Measurements from ENCODE around the gene YIPF2.
A peak's percentile ranks its signal among the peaks of the same experiment; 100 is the strongest.
"Not testable (repeated sequence)": the region's sequence is repeated elsewhere in the genome, so short reads cannot be mapped to it uniquely, and the experiment has no call there.

YIPF2 gene

GRCh38 chr19:10952809-10953208 is 24.4 kb upstream of the YIPF2 start:
- H3K27ac ChIP-seq: peak overlapping the region; percentile 74
- no peak for TF ChIP-seq CTCF (IDR thresholded peaks at IDR 0.05)
- TF ChIP-seq ZFX (IDR thresholded peaks at IDR 0.05; ENCODE audit: borderline replicate concordance): no peak

- no peak for TF ChIP-seq CTCF (IDR thresholded peaks at IDR 0.05)
- no peak for TF ChIP-seq ZFX (IDR thresholded peaks at IDR 0.05; ENCODE audit: borderline replicate concordance)
- no peak overlapping the region for H3K27ac ChIP-seq
Measured at GRCh38 chr19:10946958-10947657, 18.7 kb upstream of the YIPF2 start.

GRCh38 chr19:10945264-10945663 is 16.8 kb upstream of the YIPF2 start:
- H3K27ac ChIP-seq: no peak overlapping the region
- TF ChIP-seq CTCF (IDR thresholded peaks at IDR 0.05) (no peak), ZFX (IDR thresholded peaks at IDR 0.05; ENCODE audit: borderline replicate concordance) (no peak)

- not testable (repeated sequence) for H3K27ac ChIP-seq
Measured at GRCh38 chr19:10943412-10943811, 15.0 kb upstream of the YIPF2 start.

GRCh38 chr19:10941649-10942048 is 13.2 kb upstream of the YIPF2 start:
- peak overlapping the region; percentile 94 for H3K27ac ChIP-seq

GRCh38 chr19:10936661-10937084 is 8.2 kb upstream of the YIPF2 start:
- H3K27ac ChIP-seq: peak overlapping the region; percentile 38; the same call in 1 of the 2 replicates
- no peak for TF ChIP-seq ZFX (IDR thresholded peaks at IDR 0.05; ENCODE audit: borderline replicate concordance)
- peak; percentile 84 for TF ChIP-seq CTCF (IDR thresholded peaks at IDR 0.05)

- TF ChIP-seq ZFX (IDR thresholded peaks at IDR 0.05; ENCODE audit: borderline replicate concordance): no peak
- no peak for TF ChIP-seq CTCF (IDR thresholded peaks at IDR 0.05)
- no peak overlapping the region for H3K27ac ChIP-seq
Measured at GRCh38 chr19:10935371-10936059, 7.1 kb upstream of the YIPF2 start.

GRCh38 chr19:10929402-10929794 is 959 bp upstream of the YIPF2 start:
- TF ChIP-seq ZFX (IDR thresholded peaks at IDR 0.05; ENCODE audit: borderline replicate concordance): no peak
- no peak for TF ChIP-seq CTCF (IDR thresholded peaks at IDR 0.05)
- peak overlapping the region; percentile 73 for H3K27ac ChIP-seq

All from 22Rv1 (cell line).